ENCODE measurements around the gene MPO. TPM values are rescaled to one million over a fixed set of nuclear protein-coding genes. Genes with fewer than 3 reads are reported as not detected.
A peak's percentile ranks its signal among the peaks of the same experiment; 100 is the strongest.

Gene MPO
- total RNA-seq, 1 donor from 2014 or later = 0.35 TPM

DNA sequence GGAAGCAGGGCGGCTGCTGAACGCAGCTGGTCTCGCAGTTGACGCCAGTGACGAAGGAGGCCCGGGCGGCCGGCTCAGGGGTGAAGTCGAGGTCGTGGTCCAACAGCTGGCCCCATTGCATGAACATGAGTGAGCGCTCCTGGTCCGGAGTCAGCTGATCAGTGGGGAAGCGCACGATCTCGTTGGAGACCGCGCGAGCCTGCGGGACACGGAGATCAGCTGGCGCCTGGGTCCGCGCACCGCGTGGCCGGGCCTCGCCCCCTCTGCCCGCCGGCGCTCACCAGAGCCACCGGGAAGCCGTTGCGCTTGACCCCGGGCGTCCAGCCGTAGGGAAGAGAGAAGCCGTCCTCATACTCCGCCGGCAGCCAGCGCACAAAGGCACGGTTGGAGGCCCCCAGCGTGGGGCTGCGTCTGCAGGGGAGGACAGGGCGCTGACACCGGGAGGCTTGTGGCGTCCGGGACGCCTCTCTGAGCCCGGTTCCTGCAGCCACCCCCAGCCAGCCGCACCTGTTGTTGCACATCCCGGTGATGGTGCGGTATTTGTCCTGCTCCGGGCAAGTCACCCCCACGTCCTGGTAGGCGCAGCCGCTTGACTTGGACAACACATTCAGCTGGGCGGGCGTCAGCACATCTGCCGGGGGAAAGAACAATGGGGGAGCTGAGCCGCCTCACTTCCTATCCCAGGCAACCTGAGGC is 1.6 kb downstream of the MPO start:
- Histone ChIP-seq H3K4me3 (peak overlapping the region; percentile 21), H3K27ac (no peak overlapping the region), H3K4me1 (no peaks in the 10 kb centered on the region), H3K9me3 (no peaks in the 10 kb centered on the region), H3K36me3 (no peaks in the 10 kb centered on the region), H3K27me3 (no peaks in the 10 kb centered on the region)
- ATAC-seq (peak; percentile 76), DNase-seq (peak; percentile 75)
- intact Hi-C loops (cut with DNase I) = no loop called here
- TF ChIP-seq, protein P1, sequence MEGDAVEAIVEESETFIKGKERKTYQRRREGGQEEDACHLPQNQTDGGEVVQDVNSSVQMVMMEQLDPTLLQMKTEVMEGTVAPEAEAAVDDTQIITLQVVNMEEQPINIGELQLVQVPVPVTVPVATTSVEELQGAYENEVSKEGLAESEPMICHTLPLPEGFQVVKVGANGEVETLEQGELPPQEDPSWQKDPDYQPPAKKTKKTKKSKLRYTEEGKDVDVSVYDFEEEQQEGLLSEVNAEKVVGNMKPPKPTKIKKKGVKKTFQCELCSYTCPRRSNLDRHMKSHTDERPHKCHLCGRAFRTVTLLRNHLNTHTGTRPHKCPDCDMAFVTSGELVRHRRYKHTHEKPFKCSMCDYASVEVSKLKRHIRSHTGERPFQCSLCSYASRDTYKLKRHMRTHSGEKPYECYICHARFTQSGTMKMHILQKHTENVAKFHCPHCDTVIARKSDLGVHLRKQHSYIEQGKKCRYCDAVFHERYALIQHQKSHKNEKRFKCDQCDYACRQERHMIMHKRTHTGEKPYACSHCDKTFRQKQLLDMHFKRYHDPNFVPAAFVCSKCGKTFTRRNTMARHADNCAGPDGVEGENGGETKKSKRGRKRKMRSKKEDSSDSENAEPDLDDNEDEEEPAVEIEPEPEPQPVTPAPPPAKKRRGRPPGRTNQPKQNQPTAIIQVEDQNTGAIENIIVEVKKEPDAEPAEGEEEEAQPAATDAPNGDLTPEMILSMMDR (IDR thresholded peaks at IDR 0.05) = no peak

- ATAC-seq (peak; percentile 40), DNase-seq (peak; percentile 69)
- intact Hi-C loops (cut with DNase I) = no loop called here
- no peaks in the 10 kb centered on the region for H3K9me3 ChIP-seq
- H3K27ac ChIP-seq = no peak overlapping the region
- no peaks in the 10 kb centered on the region for H3K27me3 ChIP-seq
- no peaks in the 10 kb centered on the region for H3K4me1 ChIP-seq
- H3K36me3 ChIP-seq = no peaks in the 10 kb centered on the region
- TF ChIP-seq, protein P1 (IDR thresholded peaks at IDR 0.05) = no peak
- peak overlapping the region; percentile 21 for H3K4me3 ChIP-seq
These were observed 2.1 kb downstream of the MPO start for GRCh38 chr17:58278661-58279015.

- no peaks in the 10 kb centered on the region for H3K9me3 ChIP-seq
- no peaks in the 10 kb centered on the region for H3K36me3 ChIP-seq
- H3K27me3 ChIP-seq = no peaks in the 10 kb centered on the region
- no peak for DNase-seq
- H3K4me3 ChIP-seq = no peak overlapping the region
- ATAC-seq = no peak
- intact Hi-C loops (cut with DNase I) = no loop called here
- H3K4me1 ChIP-seq = no peaks in the 10 kb centered on the region
- TF ChIP-seq, protein P1 (IDR thresholded peaks at IDR 0.05) = no peak
- no peak overlapping the region for H3K27ac ChIP-seq
These were observed 2.7 kb downstream of the MPO start for GRCh38 chr17:58277802-58278595.

- no peak for ATAC-seq
- H3K4me1 ChIP-seq = no peaks in the 10 kb centered on the region
- no peaks in the 10 kb centered on the region for H3K36me3 ChIP-seq
- TF ChIP-seq, protein P1 (IDR thresholded peaks at IDR 0.05) = peak; percentile 47
- no peak overlapping the region for H3K27ac ChIP-seq
- no peak for DNase-seq
- no peak overlapping the region for H3K4me3 ChIP-seq
- no peaks in the 10 kb centered on the region for H3K9me3 ChIP-seq
- H3K27me3 ChIP-seq = no peaks in the 10 kb centered on the region
- intact Hi-C loops (cut with DNase I) = no loop called here
These were observed 3.5 kb downstream of the MPO start for GRCh38 chr17:58277107-58277801.

GRCh38 chr17:58276423-58276822 is 4.3 kb downstream of the MPO start:
- DNase-seq = no peak
- no peak for ATAC-seq
- H3K9me3 ChIP-seq = no peaks in the 10 kb centered on the region
- H3K27me3 ChIP-seq = no peaks in the 10 kb centered on the region
- no peaks in the 10 kb centered on the region for H3K36me3 ChIP-seq
- no peak overlapping the region for H3K27ac ChIP-seq
- H3K4me3 ChIP-seq = no peak overlapping the region
- H3K4me1 ChIP-seq = no peaks in the 10 kb centered on the region
- intact Hi-C loops (cut with DNase I) = no loop called here
- TF ChIP-seq, protein P1 (IDR thresholded peaks at IDR 0.05) = no peak
